ENCODE data around the gene ZDHHC14. TPM values are rescaled to one million over a fixed set of nuclear protein-coding genes. Genes with fewer than 3 reads are reported as not detected.
A peak's percentile ranks its signal among the peaks of the same experiment; 100 is the strongest.

ZDHHC14 gene
- total RNA-seq, 2 experiments from 2014 or later: 10.7 to 12.1 TPM

GRCh38 chr6:157525918-157526425 lies 145.0 kb downstream of the ZDHHC14 start:
- H3K4me3 Mint-ChIP-seq: no peak overlapping the region
- H3K27me3 Mint-ChIP-seq (ENCODE audit: low read depth): no peaks in the 10 kb centered on the region
- ChIA-PET POLR2A (no interaction called here), CTCF (interaction anchor here (0.8 to 3.0 kb wide), 6 partner anchors 9 to 211 kb away, joined by 3 to 8 read pairs (median 4); no protein-coding TSS in a partner anchor)
- peaks cover 62% of the 10 kb centered on the region for H3K4me1 Mint-ChIP-seq (ENCODE audit: low read depth)
- no peak for ATAC-seq
- H3K27ac Mint-ChIP-seq: peak overlapping the region; percentile 81
- no peak for DNase-seq
- H3K36me3 Mint-ChIP-seq (ENCODE audit: low read depth): peaks cover 38% of the 10 kb centered on the region
- H3K9me3 Mint-ChIP-seq (ENCODE audit: insufficient read depth): peaks cover 4% of the 10 kb centered on the region

GRCh38 chr6:157527471-157527907 lies 146.5 kb downstream of the ZDHHC14 start:
- ChIA-PET POLR2A (interaction anchor here (0.5 to 2.0 kb wide), 10 partner anchors 8 to 147 kb away, joined by 3 to 12 read pairs (median 4); no protein-coding TSS in a partner anchor), CTCF (interaction anchor here (0.9 to 3.0 kb wide), 22 partner anchors 9 to 213 kb away, joined by 3 to 17 read pairs (median 4); no protein-coding TSS in a partner anchor)
- Mint-ChIP-seq H3K27me3 (ENCODE audit: low read depth) (no peaks in the 10 kb centered on the region), H3K27ac (peak overlapping the region; percentile 81), H3K4me1 (ENCODE audit: low read depth) (peaks cover 53% of the 10 kb centered on the region), H3K9me3 (ENCODE audit: insufficient read depth) (peaks cover 4% of the 10 kb centered on the region), H3K4me3 (peak overlapping the region; percentile 4), H3K36me3 (ENCODE audit: low read depth) (peaks cover 39% of the 10 kb centered on the region)
- DNase-seq (peak; percentile 76), ATAC-seq (peak; percentile 94)

- CTCF ChIA-PET: interaction anchor here (1.3 to 2.8 kb wide), 3 partner anchors 40 to 70 kb away, joined by 3 to 17 read pairs (median 4); no protein-coding TSS in a partner anchor
- Mint-ChIP-seq H3K4me3 (no peak overlapping the region), H3K36me3 (ENCODE audit: low read depth) (peaks cover 39% of the 10 kb centered on the region), H3K27ac (no peak overlapping the region), H3K9me3 (ENCODE audit: insufficient read depth) (peaks cover 4% of the 10 kb centered on the region), H3K4me1 (ENCODE audit: low read depth) (peaks cover 60% of the 10 kb centered on the region), H3K27me3 (ENCODE audit: low read depth) (no peaks in the 10 kb centered on the region)
- ATAC-seq (no peak), DNase-seq (no peak)
- POLR2A ChIA-PET: no interaction called here
These were observed 148.1 kb downstream of the ZDHHC14 start for GRCh38 chr6:157528931-157529653.

DNA sequence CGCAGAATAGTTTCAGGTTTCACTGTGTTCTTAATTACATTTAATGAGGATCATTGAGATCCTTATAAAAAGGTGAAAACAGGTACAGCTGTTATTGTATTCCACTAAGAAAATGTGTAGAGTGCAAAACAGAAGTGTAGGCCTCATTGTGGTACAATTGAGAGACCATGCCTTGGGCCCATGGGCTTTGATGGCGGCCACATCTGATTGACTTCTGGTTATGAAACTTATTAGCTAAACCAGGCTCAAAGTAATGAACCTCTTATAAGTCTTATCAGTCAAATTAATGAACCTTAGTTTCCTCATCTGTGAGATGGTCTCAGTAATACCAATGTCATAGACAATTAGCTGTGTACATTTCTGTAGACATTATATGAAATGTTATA lies 148.7 kb downstream of the ZDHHC14 start:
- H3K27me3 Mint-ChIP-seq (ENCODE audit: low read depth): no peaks in the 10 kb centered on the region
- ChIA-PET POLR2A (no interaction called here), CTCF (interaction anchor here (1.3 to 1.5 kb wide), 3 partner anchors 67 to 137 kb away, joined by 3 to 4 read pairs (median 4); no protein-coding TSS in a partner anchor)
- peaks cover 35% of the 10 kb centered on the region for H3K36me3 Mint-ChIP-seq (ENCODE audit: low read depth)
- no peak overlapping the region for H3K27ac Mint-ChIP-seq
- H3K9me3 Mint-ChIP-seq (ENCODE audit: insufficient read depth): peaks cover 4% of the 10 kb centered on the region
- no peak overlapping the region for H3K4me3 Mint-ChIP-seq
- DNase-seq (no peak), ATAC-seq (no peak)
- peaks cover 63% of the 10 kb centered on the region for H3K4me1 Mint-ChIP-seq (ENCODE audit: low read depth)

GRCh38 chr6:157530126-157530525 lies 149.1 kb downstream of the ZDHHC14 start:
- POLR2A ChIA-PET: no interaction called here
- CTCF ChIA-PET: interaction anchor here (1.2 to 1.5 kb wide), 4 partner anchors 67 to 136 kb away, joined by 3 to 4 read pairs (median 4); no protein-coding TSS in a partner anchor
- H3K4me1 Mint-ChIP-seq (ENCODE audit: low read depth): peaks cover 68% of the 10 kb centered on the region

DNA sequence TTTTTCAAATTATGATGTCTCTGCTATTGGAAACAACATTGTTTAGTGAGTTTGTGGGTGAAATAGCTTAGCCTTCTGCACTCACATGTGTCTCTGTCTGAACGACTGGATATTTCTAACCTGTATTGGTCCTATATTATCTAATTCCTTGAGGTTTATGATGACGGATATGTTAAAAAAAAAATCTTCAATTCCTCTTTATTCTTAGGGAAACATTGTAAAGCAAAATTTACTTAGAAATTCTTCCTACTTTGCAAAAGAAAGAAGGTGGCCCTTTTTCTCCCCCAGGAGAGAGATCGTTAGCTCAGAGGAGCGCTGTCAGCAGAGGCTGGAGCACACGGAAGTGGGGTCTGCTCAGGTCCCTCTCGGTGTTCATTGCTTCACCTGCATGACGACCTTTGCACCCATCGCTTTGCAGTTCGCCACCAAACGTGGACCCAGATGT lies 149.8 kb downstream of the ZDHHC14 start:
- CTCF ChIA-PET: interaction anchor here (1.2 to 1.5 kb wide), 3 partner anchors 69 to 136 kb away, joined by 3 to 4 read pairs (median 3); no protein-coding TSS in a partner anchor
- POLR2A ChIA-PET: no interaction called here
- Mint-ChIP-seq H3K4me3 (no peak overlapping the region), H3K4me1 (ENCODE audit: low read depth) (peaks cover 69% of the 10 kb centered on the region), H3K9me3 (ENCODE audit: insufficient read depth) (peaks cover 4% of the 10 kb centered on the region), H3K27ac (no peak overlapping the region), H3K27me3 (ENCODE audit: low read depth) (no peaks in the 10 kb centered on the region), H3K36me3 (ENCODE audit: low read depth) (peaks cover 37% of the 10 kb centered on the region)
- no peak for ATAC-seq
- DNase-seq: no peak

More at GRCh38 chr6:157530126-157530525, 149.1 kb downstream of the ZDHHC14 start:
- no peak overlapping the region for H3K4me3 Mint-ChIP-seq
- ATAC-seq (no peak), DNase-seq (no peak)
- no peaks in the 10 kb centered on the region for H3K27me3 Mint-ChIP-seq (ENCODE audit: low read depth)
- peaks cover 4% of the 10 kb centered on the region for H3K9me3 Mint-ChIP-seq (ENCODE audit: insufficient read depth)
- H3K27ac Mint-ChIP-seq: no peak overlapping the region
- H3K36me3 Mint-ChIP-seq (ENCODE audit: low read depth): peaks cover 34% of the 10 kb centered on the region

GRCh38 chr6:157531169-157531985 lies 150.4 kb downstream of the ZDHHC14 start:
- ChIA-PET CTCF (interaction anchor here (1.2 kb wide), 1 partner anchor 69 kb away, joined by 3 read pairs; no protein-coding TSS in a partner anchor), POLR2A (no interaction called here)
- peaks cover 69% of the 10 kb centered on the region for H3K4me1 Mint-ChIP-seq (ENCODE audit: low read depth)
- no peak overlapping the region for H3K27ac Mint-ChIP-seq
- no peak overlapping the region for H3K4me3 Mint-ChIP-seq
- ATAC-seq (no peak), DNase-seq (no peak)
- no peaks in the 10 kb centered on the region for H3K27me3 Mint-ChIP-seq (ENCODE audit: low read depth)
- H3K36me3 Mint-ChIP-seq (ENCODE audit: low read depth): peaks cover 31% of the 10 kb centered on the region
- H3K9me3 Mint-ChIP-seq (ENCODE audit: insufficient read depth): peaks cover 3% of the 10 kb centered on the region

DNA sequence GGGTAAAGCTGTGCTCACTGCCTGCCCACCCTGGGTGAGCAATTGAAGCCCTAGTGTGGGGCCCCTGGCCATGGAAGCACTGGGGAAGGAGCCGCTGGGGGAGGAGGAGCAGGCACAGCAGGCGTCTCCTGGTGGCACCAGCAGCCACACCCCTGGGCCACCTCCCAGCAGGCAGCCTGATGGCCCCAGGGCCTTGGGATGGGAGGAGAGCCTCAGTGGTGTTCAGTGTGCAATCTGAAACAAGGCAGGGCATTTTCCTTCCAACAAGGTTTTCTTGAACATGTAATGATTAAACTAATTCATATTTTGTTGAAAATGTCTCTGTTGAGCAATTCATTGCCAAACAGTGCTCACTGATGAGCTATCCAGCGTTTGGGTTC lies 151.0 kb downstream of the ZDHHC14 start:
- peaks cover 25% of the 10 kb centered on the region for H3K36me3 Mint-ChIP-seq (ENCODE audit: low read depth)
- ATAC-seq: no peak
- no peaks in the 10 kb centered on the region for H3K9me3 Mint-ChIP-seq (ENCODE audit: insufficient read depth)
- ChIA-PET CTCF (no interaction called here), POLR2A (no interaction called here)
- H3K4me3 Mint-ChIP-seq: no peak overlapping the region
- no peaks in the 10 kb centered on the region for H3K27me3 Mint-ChIP-seq (ENCODE audit: low read depth)
- no peak overlapping the region for H3K27ac Mint-ChIP-seq
- no peak for DNase-seq
- peaks cover 67% of the 10 kb centered on the region for H3K4me1 Mint-ChIP-seq (ENCODE audit: low read depth)

- H3K27me3 Mint-ChIP-seq (ENCODE audit: low read depth): no peaks in the 10 kb centered on the region
- H3K4me1 Mint-ChIP-seq (ENCODE audit: low read depth): peaks cover 67% of the 10 kb centered on the region
- H3K27ac Mint-ChIP-seq: peak overlapping the region; percentile 47
- ChIA-PET CTCF (interaction anchor here (1.1 kb wide), 1 partner anchor 71 kb away, joined by 3 read pairs; no protein-coding TSS in a partner anchor), POLR2A (no interaction called here)
- no peak for DNase-seq
- H3K9me3 Mint-ChIP-seq (ENCODE audit: insufficient read depth): no peaks in the 10 kb centered on the region
- ATAC-seq: no peak
- peaks cover 17% of the 10 kb centered on the region for H3K36me3 Mint-ChIP-seq (ENCODE audit: low read depth)
- H3K4me3 Mint-ChIP-seq: no peak overlapping the region
These were observed 152.3 kb downstream of the ZDHHC14 start for GRCh38 chr6:157533048-157533871.

GRCh38 chr6:157534134-157534871 lies 153.3 kb downstream of the ZDHHC14 start:
- H3K4me3 Mint-ChIP-seq: no peak overlapping the region
- ChIA-PET POLR2A (interaction anchor here (0.8 kb wide), 1 partner anchor 211 kb away, joined by 3 read pairs; no protein-coding TSS in a partner anchor), CTCF (interaction anchor here (1.1 to 1.5 kb wide), 2 partner anchors 8 to 72 kb away, joined by 3 to 5 read pairs; no protein-coding TSS in a partner anchor)
- no peak for ATAC-seq
- H3K36me3 Mint-ChIP-seq (ENCODE audit: low read depth): peaks cover 19% of the 10 kb centered on the region
- peaks cover 70% of the 10 kb centered on the region for H3K4me1 Mint-ChIP-seq (ENCODE audit: low read depth)
- H3K27me3 Mint-ChIP-seq (ENCODE audit: low read depth): no peaks in the 10 kb centered on the region
- peak overlapping the region; percentile 84 for H3K27ac Mint-ChIP-seq
- no peak for DNase-seq
- no peaks in the 10 kb centered on the region for H3K9me3 Mint-ChIP-seq (ENCODE audit: insufficient read depth)
